GM23338 (cell line): Measurements from ENCODE around the gene CASK. TPM values are rescaled to one million over a fixed set of nuclear protein-coding genes. Genes with fewer than 3 reads are reported as not detected.

ENCODE experiments used
- ATAC-seq: fragments of 200-7000 bp; cut with Tn5 transposase; 3 replicates; pipeline ENCODE4 v1.9.1; 2020
- DNase-seq: peaks from one replicate; pipeline ENCODE4 v3.0.0-alpha.2; 2015; ENCODE audit warnings: low spot score
- H2AFZ ChIP-seq: fragments of 200-600 bp; sonication (generic); 2 replicates; pipeline ENCODE4 v1.8.0; 2016; ENCODE audit warnings: antibody characterized with exemption, mild to moderate bottlenecking, moderate library complexity
- H3F3A ChIP-seq: fragments of 200-600 bp; sonication (generic); replicated peaks from 2 replicates; pipeline ENCODE4 v1.8.0; 2017; ENCODE audit warnings: antibody characterized with exemption, mixed run types, low read depth
- H3K27ac ChIP-seq: fragments of 200-600 bp; sonication (generic); 2 replicates; pipeline ENCODE4 v1.6.1; 2016; ENCODE audit warnings: low read depth
- H3K27me3 ChIP-seq: fragments of 200-600 bp; sonication (generic); 2 replicates; pipeline ENCODE4 v1.8.0; 2016; ENCODE audit warnings: mild to moderate bottlenecking, mixed run types, moderate library complexity; ENCODE audit not compliant: insufficient read depth
- H3K36me3 ChIP-seq: fragments of 200-600 bp; sonication (generic); 2 replicates; pipeline ENCODE4 v1.8.0; 2016; ENCODE audit warnings: mild to moderate bottlenecking; ENCODE audit not compliant: insufficient read depth
- H3K4me1 ChIP-seq: fragments of 200-600 bp; sonication (generic); 2 replicates; pipeline ENCODE4 v1.8.0; 2016; ENCODE audit warnings: mild to moderate bottlenecking, moderate library complexity; ENCODE audit not compliant: insufficient read depth
- H3K4me2 ChIP-seq: fragments of 200-600 bp; sonication (generic); 2 replicates; pipeline ENCODE4 v1.7.1; 2017; ENCODE audit warnings: mixed run types
- H3K4me3 ChIP-seq: fragments of 200-600 bp; sonication (generic); 2 replicates; pipeline ENCODE4 v1.6.1; 2016; ENCODE audit warnings: mixed run types
- H3K79me2 ChIP-seq: fragments of 200-600 bp; sonication (generic); replicated peaks from 2 replicates; pipeline ENCODE4 v1.8.0; 2017; ENCODE audit warnings: mild to moderate bottlenecking; ENCODE audit not compliant: insufficient read depth
- H3K9me2 ChIP-seq: fragments of 200-600 bp; sonication (generic); 2 replicates; pipeline ENCODE4 v1.8.0; 2017; ENCODE audit not compliant: insufficient read depth
- H4K20me1 ChIP-seq: fragments of 200-600 bp; sonication (generic); replicated peaks from 2 replicates; pipeline ENCODE4 v1.8.0; 2017; ENCODE audit warnings: mild to moderate bottlenecking; ENCODE audit not compliant: insufficient read depth
- H3K27ac Mint-ChIP-seq: 2 replicates; pipeline ENCODE4 v1.8.0; 2020; ENCODE audit warnings: inconsistent platforms, mild to moderate bottlenecking, moderate library complexity, mixed read lengths
- H3K27me3 Mint-ChIP-seq: 3 replicates; pipeline ENCODE4 v1.8.0; 2022; ENCODE audit warnings: low read depth, mild to moderate bottlenecking, moderate library complexity, mixed read lengths, inconsistent platforms; ENCODE audit not compliant: insufficient read depth, poor library complexity
- H3K36me3 Mint-ChIP-seq: 3 replicates; pipeline ENCODE4 v1.8.0; 2021; ENCODE audit warnings: low read depth, mild to moderate bottlenecking, inconsistent platforms, moderate library complexity, mixed read lengths
- H3K4me1 Mint-ChIP-seq: 3 replicates; pipeline ENCODE4 v1.8.0; 2020; ENCODE audit warnings: mild to moderate bottlenecking, inconsistent platforms, mixed read lengths
- H3K4me3 Mint-ChIP-seq: 3 replicates; pipeline ENCODE4 v1.8.0; 2021; ENCODE audit warnings: moderate library complexity, mild to moderate bottlenecking, inconsistent platforms, mixed read lengths
- H3K9me3 Mint-ChIP-seq: 3 replicates; pipeline ENCODE4 v1.8.0; 2020; ENCODE audit warnings: moderate library complexity, mild to moderate bottlenecking, inconsistent platforms, mixed read lengths
- CREB1 ChIP-seq: fragments of 250-450 bp; sonication (Bioruptor Pico); IDR thresholded peaks from 2 replicates; pipeline ENCODE4 v1.5.0; 2020; ENCODE audit warnings: low read depth, mild to moderate bottlenecking, moderate library complexity
- CTCF ChIP-seq, 2 experiments: fragments of 200-600 bp in 1 of 2; sonication (generic) in 1 of 2; conservative IDR thresholded peaks; 2 replicates each; pipeline versions ENCODE4 v1.5.1 to v1.6.1; 2016 to 2017; ENCODE audit warnings: antibody characterized with exemption in 2 of 2, low read depth in 2 of 2, mild to moderate bottlenecking in 2 of 2, moderate library complexity in 1 of 2
- ETS1 ChIP-seq: IDR thresholded peaks from 2 replicates; pipeline ENCODE4 v1.6.1; 2016; ENCODE audit warnings: antibody characterized with exemption
- EZH2 ChIP-seq: fragments of 200-600 bp; sonication (generic); IDR thresholded peaks from one replicate; pipeline ENCODE4 v1.8.0; 2017; ENCODE audit warnings: antibody characterized with exemption, mild to moderate bottlenecking, low read depth; ENCODE audit not compliant: unreplicated experiment
- EZH2phosphoT487 ChIP-seq: fragments of 200-600 bp; sonication (generic); IDR thresholded peaks from one replicate; pipeline ENCODE4 v1.8.1; 2018; ENCODE audit warnings: antibody characterized with exemption; ENCODE audit not compliant: unreplicated experiment
- JUNB ChIP-seq: IDR thresholded peaks from one replicate; pipeline ENCODE4 v1.6.1; 2016; ENCODE audit warnings: antibody characterized with exemption; ENCODE audit not compliant: unreplicated experiment
- NANOG ChIP-seq: IDR thresholded peaks from 2 replicates; pipeline ENCODE4 v1.6.1; 2016; ENCODE audit warnings: antibody characterized with exemption, borderline replicate concordance
- POLR2AphosphoS5 ChIP-seq: IDR thresholded peaks from 2 replicates; pipeline ENCODE4 v1.6.1; 2016; ENCODE audit warnings: antibody characterized with exemption, low read depth
- REST ChIP-seq: IDR thresholded peaks from one replicate; pipeline ENCODE4 v1.6.1; 2018; ENCODE audit warnings: antibody characterized with exemption; ENCODE audit not compliant: unreplicated experiment
- STAT1 ChIP-seq: IDR thresholded peaks from one replicate; pipeline ENCODE4 v1.6.1; 2016; ENCODE audit warnings: antibody characterized with exemption; ENCODE audit not compliant: unreplicated experiment
- ZNF114 ChIP-seq: fragments of 250-450 bp; sonication (Bioruptor Pico); IDR thresholded peaks from 2 replicates; pipeline ENCODE4 v1.5.0; 2020; ENCODE audit warnings: mild to moderate bottlenecking, moderate library complexity
- ZNF331 ChIP-seq: fragments of 250-450 bp; sonication (Bioruptor Pico); IDR thresholded peaks from 2 replicates; pipeline ENCODE4 v1.5.0; 2020; ENCODE audit warnings: low read depth, mild to moderate bottlenecking, moderate library complexity
- ZNF462 ChIP-seq: fragments of 250-450 bp; sonication (Bioruptor Pico); IDR thresholded peaks from 2 replicates; pipeline ENCODE4 v1.5.0; 2020; ENCODE audit warnings: mild to moderate bottlenecking, moderate library complexity
- polyA plus RNA-seq: library from polyadenylated mRNA; unstranded; fragments of >200 nt; fragmentation: Nextera tagmentation; extraction: Ambion mirVana; gene quantifications from 2 replicates; pipeline ENCODE4 v1.2.1, GENCODE V29; 2016
- total RNA-seq: library from RNA; depleted of rRNA; stranded (reverse); fragments of >200 nt; shearing (Covaris generic); gene quantifications from 2 replicates; pipeline ENCODE4 v1.2.3, GENCODE V29; 2014

CASK gene
- total and polyA plus RNA-seq, 2 experiments from 2014 or later: 15.3 to 44.4 TPM

- H3K4me3 ChIP-seq: no peak overlapping the region; the same call in 1 of the 2 replicates
- H3K27ac ChIP-seq: peak overlapping the region; percentile 95
- no peak overlapping the region for H2AFZ ChIP-seq
- H3K9me3 Mint-ChIP-seq: peaks cover 4% of the 10 kb centered on the region; the same call in 1 of the 3 replicates
- H3K4me3 Mint-ChIP-seq: peak overlapping the region; percentile 63; the same call in 1 of the 3 replicates
- H3K36me3 Mint-ChIP-seq: peaks cover 3% of the 10 kb centered on the region; the same call in 1 of the 3 replicates
- no peaks in the 10 kb centered on the region for H4K20me1 ChIP-seq
- no peaks in the 10 kb centered on the region for H3K27me3 ChIP-seq
- H3K4me1 Mint-ChIP-seq: peaks cover 9% of the 10 kb centered on the region; the same call in 2 of the 3 replicates
- ATAC-seq (no peak), DNase-seq (peak; percentile 8)
- H3K27ac Mint-ChIP-seq: peak overlapping the region; percentile 99
- H3K4me2 ChIP-seq: peak overlapping the region; percentile 0; the same call in 1 of the 2 replicates
- no peaks in the 10 kb centered on the region for H3K79me2 ChIP-seq
- peaks cover 9% of the 10 kb centered on the region; the same call in 1 of the 2 replicates for H3F3A ChIP-seq
- no peaks in the 10 kb centered on the region for H3K36me3 ChIP-seq
- peaks cover 4% of the 10 kb centered on the region for H3K27me3 Mint-ChIP-seq
- 0 out of 2 replicates have a peak, but pooled peaks cover 5% of the 10 kb centered on the region for H3K4me1 ChIP-seq
- H3K9me2 ChIP-seq: no peaks in the 10 kb centered on the region
- no peak for TF ChIP-seq ZNF114 (CRISPR knock-in tag)
- TF ChIP-seq EZH2phosphoT487: no peak
- TF ChIP-seq JUNB: no peak
- no peak for TF ChIP-seq POLR2AphosphoS5
- TF ChIP-seq NANOG: no peak
- no peak for TF ChIP-seq STAT1
- no peak for TF ChIP-seq ZNF462 (CRISPR knock-in tag)
- no peak for TF ChIP-seq ETS1
- no peak for TF ChIP-seq CREB1 (CRISPR knock-in tag)
- no peak for TF ChIP-seq ZNF331 (CRISPR knock-in tag)
- TF ChIP-seq CTCF (conservative IDR thresholded peaks at IDR 0.05; ENCODE audit: low read depth in 2 of 2): no peak
- TF ChIP-seq REST: no peak
- no peak for TF ChIP-seq EZH2
Observed at GRCh38 chrX:41474726-41475100, 448.6 kb downstream of the CASK start.
